Vagina (tissue), 2 donors: ENCODE data around the gene ASIC1. TPM values are rescaled to one million over a fixed set of nuclear protein-coding genes. Genes with fewer than 3 reads are reported as not detected.

Experiments
- DNase-seq, 2 donors: peaks; one replicate each; pipeline ENCODE4 v3.0.0-alpha.2; 2017; ENCODE audit errors: extremely low spot score in 2 of 2
- H3K27ac ChIP-seq: fragments of 200-600 bp; sonication (generic); one replicate; pipeline ENCODE4 v1.5.1; 2019
- H3K27me3 ChIP-seq: fragments of 200-600 bp; sonication (generic); one replicate; pipeline ENCODE4 v1.5.1; 2019
- H3K36me3 ChIP-seq, 2 donors: fragments of 200-600 bp; sonication (generic); one replicate each; pipeline ENCODE4 v1.5.1; 2017 to 2019
- H3K4me1 ChIP-seq: fragments of 200-600 bp; sonication (generic); one replicate; pipeline ENCODE4 v1.5.1; 2019
- H3K4me3 ChIP-seq, 2 donors: fragments of 200-600 bp; sonication (generic); 1 replicate in 1 of 2; 2 replicates in 1 of 2; pipeline ENCODE4 v1.5.1; 2016 to 2019
- H3K9me3 ChIP-seq: fragments of 200-600 bp; sonication (generic); one replicate; pipeline ENCODE4 v1.5.1; 2019
- POLR2A ChIP-seq, 2 donors: fragments of 450-650 bp; IDR thresholded peaks; one replicate each; pipeline ENCODE4 v1.6.1; 2017; ENCODE audit warnings: antibody characterized with exemption in 2 of 2, mild to moderate bottlenecking in 2 of 2, moderate library complexity in 2 of 2
- POLR2AphosphoS5 ChIP-seq, 2 donors: sonication (generic); formaldehyde crosslinking; IDR thresholded peaks; one replicate each; pipeline ENCODE4 v1.9.0; 2017; ENCODE audit warnings: antibody characterized with exemption in 2 of 2, mild to moderate bottlenecking in 2 of 2, low read depth in 1 of 2; ENCODE audit not compliant: insufficient read depth in 1 of 2
- intact Hi-C: fragments of 100-400 bp; cut with DNase I; formaldehyde crosslinking; loops from one replicate; pipeline ENCODE4 v1.15.1; 2023
- total RNA-seq: library from RNA; depleted of rRNA; stranded (reverse); fragments of >200 nt; gene quantifications from one replicate; pipeline ENCODE4 v1.2.3, GENCODE V29; 2016
- TF ChIP-seq, protein P1 (sequence below), 3 experiments: fragments of 450-650 bp in 2 of 3; fragments of 200-600 bp in 1 of 3; sonication (generic) in 1 of 3; IDR thresholded peaks; one replicate each; pipeline ENCODE4 v1.5.1; 2017 to 2019; ENCODE audit warnings: antibody characterized with exemption in 3 of 3, mild to moderate bottlenecking in 2 of 3, moderate library complexity in 2 of 3

Gene ASIC1
- total RNA-seq, 1 donor from 2014 or later, result 2.9 TPM

- DNase-seq, result no peak
- no peak for TF ChIP-seq POLR2AphosphoS5 (IDR thresholded peaks at IDR 0.05; ENCODE audit: insufficient read depth in 1 of 2, low read depth in 1 of 2)
- TF ChIP-seq, protein P1, sequence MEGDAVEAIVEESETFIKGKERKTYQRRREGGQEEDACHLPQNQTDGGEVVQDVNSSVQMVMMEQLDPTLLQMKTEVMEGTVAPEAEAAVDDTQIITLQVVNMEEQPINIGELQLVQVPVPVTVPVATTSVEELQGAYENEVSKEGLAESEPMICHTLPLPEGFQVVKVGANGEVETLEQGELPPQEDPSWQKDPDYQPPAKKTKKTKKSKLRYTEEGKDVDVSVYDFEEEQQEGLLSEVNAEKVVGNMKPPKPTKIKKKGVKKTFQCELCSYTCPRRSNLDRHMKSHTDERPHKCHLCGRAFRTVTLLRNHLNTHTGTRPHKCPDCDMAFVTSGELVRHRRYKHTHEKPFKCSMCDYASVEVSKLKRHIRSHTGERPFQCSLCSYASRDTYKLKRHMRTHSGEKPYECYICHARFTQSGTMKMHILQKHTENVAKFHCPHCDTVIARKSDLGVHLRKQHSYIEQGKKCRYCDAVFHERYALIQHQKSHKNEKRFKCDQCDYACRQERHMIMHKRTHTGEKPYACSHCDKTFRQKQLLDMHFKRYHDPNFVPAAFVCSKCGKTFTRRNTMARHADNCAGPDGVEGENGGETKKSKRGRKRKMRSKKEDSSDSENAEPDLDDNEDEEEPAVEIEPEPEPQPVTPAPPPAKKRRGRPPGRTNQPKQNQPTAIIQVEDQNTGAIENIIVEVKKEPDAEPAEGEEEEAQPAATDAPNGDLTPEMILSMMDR (IDR thresholded peaks at IDR 0.05), result no peak
- no peak for TF ChIP-seq POLR2A (IDR thresholded peaks at IDR 0.05)
- Histone ChIP-seq H3K27me3 (no peaks in the 10 kb centered on the region), H3K4me3 (peak overlapping the region; percentile 85 to 93), H3K4me1 (peaks cover 21% of the 10 kb centered on the region), H3K27ac (peak overlapping the region; percentile 96), H3K9me3 (no peaks in the 10 kb centered on the region), H3K36me3 (peaks cover 0 to 45% of the 10 kb centered on the region in 2 donors)
- intact Hi-C loops, result no loop called here
These were observed 28.8 kb downstream of the ASIC1 start for GRCh38 chr12:50086148-50086547.

DNA sequence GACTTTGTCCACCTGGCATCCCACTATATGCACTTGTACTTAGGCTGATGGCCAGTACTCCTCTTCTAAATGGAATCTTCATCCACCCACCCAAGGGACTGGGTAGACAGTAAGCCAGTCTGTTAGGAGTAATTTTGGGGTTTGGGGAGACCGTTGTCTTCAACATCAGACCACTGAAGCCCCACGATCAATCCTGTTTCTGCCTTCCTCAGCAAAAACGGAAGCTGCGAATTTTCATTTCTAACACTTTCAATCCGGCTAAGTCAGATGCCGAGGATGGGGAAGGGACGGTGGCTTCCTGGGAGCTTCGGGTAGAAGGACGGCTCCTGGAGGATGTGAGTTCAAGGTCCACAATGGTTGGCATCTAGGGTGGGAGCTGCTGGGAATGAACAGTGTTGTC lies 29.8 kb downstream of the ASIC1 start:
- H3K27ac ChIP-seq, result no peak overlapping the region
- H3K4me1 ChIP-seq, result peaks cover 18% of the 10 kb centered on the region
- DNase-seq, result no peak
- H3K4me3 ChIP-seq, result no peak overlapping the region
- H3K27me3 ChIP-seq, result no peaks in the 10 kb centered on the region
- peaks cover 0 to 54% of the 10 kb centered on the region in 2 donors for H3K36me3 ChIP-seq
- H3K9me3 ChIP-seq, result no peaks in the 10 kb centered on the region
- TF ChIP-seq, protein P1 (IDR thresholded peaks at IDR 0.05), result no peak
- TF ChIP-seq POLR2A (IDR thresholded peaks at IDR 0.05) (no peak), POLR2AphosphoS5 (IDR thresholded peaks at IDR 0.05; ENCODE audit: insufficient read depth in 1 of 2, low read depth in 1 of 2) (no peak)
- intact Hi-C loops, result no loop called here

DNA sequence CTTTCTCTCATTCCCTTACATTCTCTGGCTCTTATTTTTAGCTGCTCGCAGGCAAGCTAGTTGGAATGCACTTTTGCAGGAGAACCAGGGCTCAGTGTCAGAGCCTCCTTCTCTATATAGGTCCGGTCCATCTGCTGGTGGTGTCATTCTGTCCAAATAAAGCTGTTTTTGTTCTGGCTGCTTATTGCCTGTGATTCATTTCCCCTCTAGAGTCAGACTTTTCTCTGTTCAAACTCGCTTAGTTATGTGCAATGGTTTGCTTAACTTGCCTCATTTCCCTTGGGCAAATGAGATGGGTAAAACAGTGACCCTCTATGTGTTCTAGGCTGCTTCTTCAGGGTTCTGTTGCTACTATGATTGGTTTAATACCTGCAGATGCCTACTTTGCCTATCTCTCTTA lies 30.6 kb downstream of the ASIC1 start:
- intact Hi-C loops, result no loop called here
- TF ChIP-seq, protein P1 (IDR thresholded peaks at IDR 0.05), result no peak
- TF ChIP-seq POLR2AphosphoS5 (IDR thresholded peaks at IDR 0.05; ENCODE audit: insufficient read depth in 1 of 2, low read depth in 1 of 2) (no peak), POLR2A (IDR thresholded peaks at IDR 0.05) (no peak)
- Histone ChIP-seq H3K27ac (no peak overlapping the region), H3K4me3 (no peak overlapping the region), H3K9me3 (no peaks in the 10 kb centered on the region), H3K36me3 (peaks cover 0 to 59% of the 10 kb centered on the region in 2 donors), H3K27me3 (no peaks in the 10 kb centered on the region), H3K4me1 (peaks cover 18% of the 10 kb centered on the region)
- no peak for DNase-seq

GRCh38 chr12:50088577-50089335 lies 31.4 kb downstream of the ASIC1 start:
- Histone ChIP-seq H3K27me3 (no peaks in the 10 kb centered on the region), H3K9me3 (no peaks in the 10 kb centered on the region), H3K4me3 (no peak overlapping the region), H3K4me1 (peaks cover 18% of the 10 kb centered on the region), H3K36me3 (peaks cover 0 to 66% of the 10 kb centered on the region in 2 donors), H3K27ac (no peak overlapping the region)
- TF ChIP-seq, protein P1 (IDR thresholded peaks at IDR 0.05), result peak; percentile 36 to 71 (median 64)
- TF ChIP-seq POLR2A (IDR thresholded peaks at IDR 0.05), result no peak
- no peak for DNase-seq
- intact Hi-C loops, result no loop called here

- intact Hi-C loops, result no loop called here
- Histone ChIP-seq H3K9me3 (no peaks in the 10 kb centered on the region), H3K27ac (no peak overlapping the region), H3K4me1 (peaks cover 9% of the 10 kb centered on the region), H3K36me3 (peaks cover 0 to 76% of the 10 kb centered on the region in 2 donors), H3K4me3 (no peak overlapping the region), H3K27me3 (no peaks in the 10 kb centered on the region)
- TF ChIP-seq POLR2A (IDR thresholded peaks at IDR 0.05), result no peak
- TF ChIP-seq, protein P1 (IDR thresholded peaks at IDR 0.05), result no peak
- no peak for TF ChIP-seq POLR2AphosphoS5 (IDR thresholded peaks at IDR 0.05; ENCODE audit: insufficient read depth in 1 of 2, low read depth in 1 of 2)
- no peak for DNase-seq
These were observed 32.3 kb downstream of the ASIC1 start for GRCh38 chr12:50089730-50090129.
